Germinal center (tissue), 1 donor: ENCODE results near the gene UGT1A10.

Experiments used
- DNase-seq: peaks from one replicate; pipeline ENCODE4 v3.0.0; 2012; ENCODE audit warnings: mixed read lengths, low spot score

Gene UGT1A10

DNA sequence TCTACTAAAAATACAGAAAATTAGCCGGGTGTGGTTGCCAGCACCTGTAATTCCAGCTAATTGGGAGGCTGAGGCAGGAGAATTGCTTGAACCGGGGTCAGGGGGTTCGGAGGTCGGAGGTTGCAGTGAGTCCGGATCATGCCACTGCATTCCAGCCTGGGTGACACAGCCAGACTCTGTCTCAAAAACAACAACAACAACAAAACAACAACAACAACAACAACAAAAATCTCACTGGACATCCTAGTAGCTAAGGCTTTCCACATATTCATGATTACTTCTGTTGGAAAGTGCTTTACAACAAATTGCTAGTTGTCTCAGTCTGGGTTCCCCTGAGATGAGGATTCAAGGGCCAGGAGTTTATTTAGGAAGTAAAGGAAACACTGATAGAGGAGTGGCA lies 137.6 kb downstream of the UGT1A10 start:
- no peak for DNase-seq

DNA sequence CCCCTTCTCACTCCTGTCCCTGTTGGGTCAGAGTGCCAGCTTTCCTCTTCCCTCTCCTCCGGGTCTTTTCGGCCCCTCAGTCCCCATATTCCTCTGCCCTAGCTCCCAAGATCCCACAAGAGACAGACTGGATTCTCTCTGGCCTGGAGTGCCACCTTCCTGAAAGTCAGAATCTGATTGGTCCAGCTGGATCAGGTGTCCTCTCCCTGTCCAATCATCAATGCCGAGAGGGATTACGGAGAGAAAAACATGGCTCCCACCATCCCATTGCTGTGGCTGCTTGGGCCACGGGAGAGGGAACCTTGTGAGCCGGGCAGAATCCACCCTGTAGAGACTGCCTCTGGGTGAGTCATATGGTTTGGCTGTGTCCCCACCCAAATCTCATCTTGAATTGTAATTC lies 139.2 kb downstream of the UGT1A10 start:
- DNase-seq: no peak

DNA sequence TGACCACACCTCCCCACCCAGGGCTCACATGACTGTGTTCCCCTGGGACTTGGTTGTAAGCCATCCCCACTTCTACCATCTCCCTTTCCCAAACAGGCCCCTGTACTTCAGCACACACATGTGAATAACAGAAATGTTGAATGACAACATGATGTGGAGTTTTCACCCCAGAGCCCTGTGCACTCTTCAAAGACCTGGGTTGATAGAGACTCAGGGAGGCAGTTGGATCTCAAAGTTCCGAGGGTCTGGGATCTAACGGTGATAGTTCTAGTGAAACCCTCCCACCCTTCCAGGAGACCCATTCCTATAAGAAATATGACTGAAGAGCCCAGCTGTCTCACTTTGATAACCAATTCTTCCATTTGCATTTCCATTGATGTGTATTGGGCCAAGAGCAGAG lies 141.8 kb downstream of the UGT1A10 start, which contains the start of gene MROH2A:
MROH2A (plus strand) TSS at position 301 of the 400 bp plus-strand sequence. CDS start 1,029 bp downstream, outside the sequence.
- DNase-seq: no peak

DNA sequence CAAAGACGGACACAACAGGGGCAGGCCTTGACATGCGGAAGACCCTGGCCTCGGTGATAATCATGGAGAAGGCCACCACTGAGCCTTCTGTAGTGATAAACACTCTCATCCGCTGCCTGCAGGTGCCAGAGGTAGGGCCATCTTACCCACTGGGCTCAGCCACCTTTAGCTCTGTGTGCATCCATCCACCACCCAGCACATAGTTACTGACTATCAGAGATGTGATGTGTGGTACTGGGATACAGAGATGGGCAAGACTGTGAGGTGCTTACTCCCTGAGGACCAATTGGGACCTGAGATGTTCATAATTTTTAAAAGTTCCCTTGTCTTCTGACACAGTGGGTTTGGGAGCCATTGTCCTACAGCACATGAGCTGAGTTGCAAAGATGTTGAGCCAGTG lies 143.5 kb downstream of the UGT1A10 start:
- DNase-seq: no peak

DNA sequence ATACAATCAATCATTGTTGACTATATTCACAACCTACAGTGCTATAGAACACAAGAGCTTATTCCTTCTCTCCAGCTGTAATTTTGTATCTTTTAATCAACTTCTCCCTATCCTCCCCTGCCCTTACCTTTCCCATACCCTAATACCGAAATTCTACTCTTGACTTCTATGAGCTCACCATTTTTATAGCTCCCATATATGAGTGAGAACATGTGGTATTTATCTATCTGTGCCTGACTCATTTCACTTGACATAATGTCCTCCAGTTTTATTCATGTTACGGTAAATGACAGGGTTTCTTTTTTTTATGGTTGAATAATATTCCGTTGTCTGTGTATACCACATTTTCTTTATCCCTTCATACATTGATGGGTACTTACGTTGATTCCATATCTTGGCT lies 144.5 kb downstream of the UGT1A10 start:
- DNase-seq: no peak

DNA sequence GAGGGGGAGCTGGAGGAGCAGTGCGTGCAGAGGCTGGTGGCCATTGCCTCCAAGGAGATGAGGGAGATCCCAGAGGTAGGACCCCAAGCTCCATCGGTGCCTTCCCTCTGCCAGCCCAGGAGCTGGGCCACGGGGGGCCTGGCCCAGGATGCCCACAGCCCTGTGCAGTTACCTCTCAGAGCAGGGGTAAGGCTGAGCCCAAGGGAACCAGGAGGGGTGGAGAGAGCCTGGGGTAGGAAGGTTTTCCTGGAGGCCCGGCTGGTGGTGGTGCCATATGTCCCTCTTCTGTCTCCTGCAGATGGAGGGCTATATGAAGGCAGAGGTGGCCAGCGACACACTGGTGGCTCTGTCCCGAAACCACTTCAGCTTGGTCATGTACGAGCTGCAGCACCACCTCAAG lies 153.3 kb downstream of the UGT1A10 start:
- DNase-seq: no peak

DNA sequence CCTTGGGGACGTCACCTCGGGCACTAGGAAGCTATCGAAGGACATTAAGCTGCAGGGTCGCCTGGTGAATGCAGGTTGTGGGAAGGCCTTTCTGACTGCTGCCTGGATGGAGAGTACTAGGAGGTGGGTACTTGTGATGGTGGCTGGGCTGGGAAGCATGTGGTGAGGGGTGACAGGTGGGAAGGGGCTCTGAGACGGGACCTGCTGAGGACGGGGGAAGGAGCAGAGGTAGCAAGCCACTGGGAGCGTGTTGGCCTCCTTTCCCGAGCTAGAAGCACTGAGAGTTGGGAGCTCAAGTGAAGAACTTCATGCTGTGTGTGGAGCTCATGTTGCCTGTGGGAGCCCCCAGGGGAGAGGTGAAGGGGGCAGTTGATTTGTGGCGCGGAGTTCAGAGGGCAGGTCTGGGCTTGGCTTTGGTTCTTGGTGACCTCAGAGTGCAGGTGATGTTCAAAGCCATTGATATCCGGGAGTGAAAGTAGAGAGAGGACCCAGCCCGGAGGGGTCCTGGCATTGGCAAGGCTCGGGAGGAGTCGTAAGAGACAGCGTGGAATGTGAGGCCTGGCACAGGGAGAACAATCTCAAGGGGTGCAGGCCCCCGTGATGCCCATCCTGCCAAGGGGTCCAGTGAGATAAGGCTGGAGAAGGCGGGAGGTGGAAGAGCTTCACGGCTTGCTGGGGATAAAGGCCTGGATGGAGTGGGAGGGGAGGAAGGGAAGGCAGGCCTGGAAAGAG lies 155.1 kb downstream of the UGT1A10 start:
- no peak for DNase-seq

DNA sequence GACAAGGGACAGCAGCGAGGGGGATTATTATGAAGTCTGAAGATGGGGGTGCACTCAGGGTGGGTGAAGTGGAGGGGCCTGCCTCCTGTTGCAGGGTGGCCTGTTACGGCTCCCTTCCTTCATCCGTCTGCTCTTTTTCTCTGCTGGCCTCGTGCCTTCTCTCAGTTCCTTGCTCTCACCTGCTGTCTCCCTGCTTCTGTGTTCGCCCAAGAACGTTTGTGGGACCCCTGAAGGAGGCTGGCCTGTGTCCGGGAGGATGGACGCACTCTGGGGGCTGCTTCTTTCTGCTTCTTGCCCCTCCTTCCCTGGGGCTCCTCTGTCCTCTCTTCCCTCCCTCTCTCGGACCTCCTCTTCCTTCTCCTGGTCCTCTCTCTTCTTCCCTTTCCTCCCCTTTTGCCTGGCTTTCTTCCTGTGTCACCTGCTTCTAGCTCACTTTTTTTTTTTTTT lies 155.7 kb downstream of the UGT1A10 start:
- no peak for DNase-seq

DNA sequence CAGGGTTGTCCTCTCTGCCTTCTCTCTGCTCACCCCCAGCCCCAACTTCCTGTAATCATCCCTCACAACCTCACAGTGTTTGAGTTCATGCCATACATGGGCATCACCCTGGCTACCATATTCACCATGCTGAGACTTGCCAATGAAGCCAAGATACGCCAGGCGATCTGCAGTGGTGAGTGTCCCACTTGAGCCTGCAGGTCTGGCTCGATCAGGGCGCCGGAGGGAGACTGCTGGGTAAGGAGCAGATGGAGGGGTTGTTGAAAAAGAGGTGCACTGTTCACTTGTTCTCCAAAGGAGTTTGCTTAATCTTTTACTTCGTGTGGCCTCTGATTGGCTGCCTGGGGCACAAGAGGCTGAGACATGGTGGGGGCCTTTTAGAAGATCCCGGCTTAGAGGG lies 156.5 kb downstream of the UGT1A10 start:
- no peak for DNase-seq

DNA sequence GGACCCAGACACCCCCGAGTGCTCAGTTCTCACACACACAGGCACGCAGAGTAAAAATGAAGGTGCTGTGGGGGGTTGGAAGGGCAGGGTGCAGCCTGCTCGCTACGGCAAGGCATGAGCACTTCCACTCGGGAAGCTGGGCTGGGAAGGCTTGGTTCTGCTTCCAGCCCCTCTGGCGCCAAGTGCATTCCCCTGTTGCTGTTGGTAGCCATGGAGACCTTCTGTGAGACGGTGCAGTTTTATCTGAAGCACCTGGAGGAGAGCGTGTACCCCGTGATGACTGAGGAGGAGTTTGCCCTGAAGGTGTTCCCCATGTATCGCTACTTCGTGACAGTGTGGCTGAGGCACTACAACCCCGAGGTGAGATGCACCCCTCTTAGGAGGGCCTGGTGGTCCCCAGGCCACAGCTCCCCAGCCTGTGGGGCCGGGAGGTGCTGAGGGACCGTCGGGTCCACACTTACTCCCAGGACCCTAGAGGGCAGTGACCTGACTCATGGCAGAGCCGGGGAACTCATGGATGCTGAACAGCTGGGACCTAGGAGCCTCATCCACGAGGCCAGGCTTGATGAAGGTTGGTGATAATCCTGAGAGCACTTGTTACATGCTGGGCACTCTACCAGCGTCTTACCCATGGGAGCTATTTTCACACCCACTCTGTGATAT lies 157.3 kb downstream of the UGT1A10 start:
- DNase-seq: no peak

DNA sequence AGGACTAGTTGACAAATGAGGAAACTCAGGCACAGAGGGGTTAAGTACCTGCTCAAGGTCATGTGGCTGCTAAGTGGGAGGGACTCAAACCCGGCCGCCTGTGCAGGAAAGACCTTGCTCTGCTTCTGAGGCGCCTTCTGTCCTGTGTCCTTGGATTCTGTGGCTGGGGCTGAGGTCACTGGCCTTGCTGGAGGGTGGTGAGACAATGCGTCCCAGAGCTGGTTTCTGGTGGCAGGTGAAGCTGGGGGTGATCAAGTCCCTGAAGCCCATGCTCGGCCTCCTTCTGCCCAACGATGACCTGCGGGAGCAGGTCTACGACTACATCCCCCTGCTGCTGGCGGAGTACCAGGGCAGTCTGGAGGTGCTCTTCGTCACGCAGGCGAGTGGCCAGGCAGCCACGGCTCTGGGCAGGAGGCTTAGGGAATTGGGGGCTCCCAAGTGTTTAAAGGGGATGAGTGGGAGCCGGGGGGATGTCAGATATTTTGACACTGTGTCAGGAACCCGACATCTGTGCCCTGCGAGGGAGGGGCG lies 157.9 kb downstream of the UGT1A10 start:
- DNase-seq: no peak

DNA sequence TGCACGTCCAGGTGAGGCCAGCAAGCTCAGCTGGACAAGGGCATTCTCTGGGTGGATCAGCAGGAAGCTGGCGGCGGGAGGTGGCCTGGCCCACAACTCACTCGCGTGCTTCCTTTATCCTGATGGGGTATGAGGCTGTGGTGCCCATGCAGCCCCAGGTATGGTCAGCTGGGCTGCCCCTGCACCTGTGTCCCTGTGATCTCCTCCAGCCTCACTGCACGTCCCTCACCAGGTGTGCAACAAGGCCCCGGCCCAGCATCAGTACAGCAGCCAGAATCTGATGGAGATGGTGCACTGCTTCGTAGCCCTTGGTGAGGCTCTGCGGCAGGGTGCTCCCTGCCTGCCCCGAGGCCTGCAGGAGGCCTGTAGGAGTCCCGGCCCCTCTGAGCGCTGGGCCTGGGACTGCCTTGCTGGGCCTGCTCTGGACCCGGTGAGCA lies 159.5 kb downstream of the UGT1A10 start:
- DNase-seq: no peak

DNA sequence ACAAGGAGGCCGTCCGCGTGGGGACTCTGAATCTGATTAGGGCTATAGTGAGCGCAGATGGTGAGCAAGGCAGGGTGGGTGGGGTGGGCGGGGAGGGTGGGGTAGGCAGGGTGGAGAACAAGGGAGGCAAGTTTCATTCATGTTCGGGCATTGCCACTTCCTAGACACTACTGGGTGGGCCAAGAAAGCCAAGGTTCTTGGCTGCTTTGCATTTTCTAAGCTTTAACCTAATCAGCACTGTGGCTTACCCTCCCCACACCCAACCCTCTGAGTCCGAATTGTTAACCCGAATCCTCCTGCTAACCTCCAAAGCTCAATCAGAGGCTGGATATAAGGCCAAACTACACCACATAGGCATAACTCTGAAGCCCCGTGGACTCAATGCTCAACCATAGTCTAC lies 160.0 kb downstream of the UGT1A10 start:
- no peak for DNase-seq

DNA sequence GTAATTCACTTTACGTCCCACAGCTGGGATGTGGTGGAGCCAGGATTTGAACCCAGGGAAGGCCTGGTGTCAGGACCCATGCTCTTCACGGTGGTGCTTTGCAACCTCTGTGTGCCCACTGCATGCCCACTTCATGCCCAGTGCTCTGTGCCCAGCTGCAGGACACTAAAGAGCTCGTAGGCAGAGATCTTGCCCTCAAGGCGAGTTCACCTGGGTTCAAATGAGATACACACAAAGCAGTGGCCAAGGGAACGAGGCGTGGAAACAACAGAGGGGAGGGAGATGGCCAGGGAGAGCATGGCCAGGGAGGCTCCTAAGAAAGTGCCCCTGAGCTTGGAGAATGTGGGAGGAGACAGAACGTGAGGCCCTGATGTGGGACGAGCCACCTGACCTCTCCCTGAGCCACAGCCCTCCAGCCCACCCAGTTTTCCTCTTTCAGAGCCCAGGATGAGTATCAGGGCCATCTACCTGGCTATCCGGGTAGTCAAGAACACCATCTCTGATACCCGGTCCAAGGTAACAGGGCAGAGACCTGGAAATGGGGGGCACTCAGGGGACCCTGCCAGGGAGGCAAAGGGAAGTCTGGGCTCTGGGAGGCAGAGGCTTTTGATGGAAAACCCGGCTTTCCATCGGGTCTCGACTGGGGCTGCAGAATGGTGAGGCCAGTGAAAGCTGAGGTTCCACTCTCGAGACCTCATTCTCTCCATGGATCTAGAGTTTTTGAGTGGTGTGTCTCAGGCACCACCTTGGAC lies 162.3 kb downstream of the UGT1A10 start:
- no peak for DNase-seq

DNA sequence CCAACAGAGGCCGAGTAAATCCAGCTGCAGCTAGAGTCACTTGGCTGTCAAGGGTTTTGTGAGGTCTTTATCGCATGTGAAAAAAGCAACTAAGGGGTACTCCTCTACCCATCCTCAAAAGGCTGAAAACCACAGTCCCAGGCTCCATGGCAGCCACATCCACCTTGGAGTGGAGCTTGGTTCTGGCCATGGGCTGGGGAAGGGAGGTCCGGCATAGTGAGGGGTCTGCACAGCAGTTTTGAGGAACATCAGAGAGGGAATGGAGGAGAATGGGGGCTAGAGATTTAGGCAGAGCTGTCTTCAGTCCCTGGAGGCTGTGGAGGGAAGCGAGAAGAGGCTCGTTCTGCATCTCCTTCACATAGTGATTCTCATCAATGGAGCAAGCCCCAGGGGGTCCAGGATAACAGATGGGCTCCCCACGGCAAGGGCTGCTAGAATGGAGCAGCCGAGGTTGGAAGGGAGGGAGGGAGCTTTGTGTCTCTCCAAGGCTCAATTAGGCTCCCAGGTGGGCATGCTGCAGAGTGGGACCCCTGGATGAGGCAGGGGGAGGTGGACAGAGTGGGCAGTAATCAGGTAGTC lies 162.9 kb downstream of the UGT1A10 start:
- no peak for DNase-seq

DNA sequence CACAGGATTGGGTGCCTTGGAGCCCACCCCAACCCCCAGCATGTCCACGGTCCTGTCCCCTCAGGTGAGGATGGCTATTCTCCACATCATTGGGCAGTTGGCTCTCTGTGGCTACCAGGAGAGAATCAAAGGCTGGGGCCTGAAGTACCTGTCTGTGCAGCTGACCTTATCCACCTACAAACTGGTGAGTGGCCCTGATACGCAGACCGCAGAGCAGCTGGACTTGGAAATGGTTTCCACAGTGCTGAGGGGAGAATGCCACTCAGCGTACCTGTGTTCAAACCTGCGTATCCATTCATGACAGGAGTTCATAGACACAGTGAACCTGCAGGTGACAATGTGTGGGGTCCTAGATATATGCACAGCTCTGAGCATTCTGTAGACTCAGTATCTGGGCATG lies 163.5 kb downstream of the UGT1A10 start:
- DNase-seq: no peak

DNA sequence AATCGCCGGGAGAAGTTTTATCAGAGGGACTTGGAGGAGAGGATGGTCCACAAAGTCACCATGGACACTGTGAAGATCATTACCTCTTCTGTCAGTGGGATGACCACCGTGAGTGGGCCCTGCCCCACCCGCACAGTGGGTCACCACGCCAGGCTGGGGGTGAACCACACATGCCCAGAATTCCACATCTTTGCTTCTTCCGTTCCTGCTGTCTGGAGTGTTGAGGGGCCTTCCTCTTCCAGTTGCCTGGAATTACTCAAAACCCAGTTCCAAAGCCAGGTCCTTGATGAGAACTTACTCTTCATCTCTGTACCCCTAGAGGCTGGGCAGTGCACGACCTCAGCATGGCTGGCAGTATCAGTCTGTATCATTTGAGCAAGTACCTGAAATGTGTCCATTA lies 164.0 kb downstream of the UGT1A10 start:
- DNase-seq: no peak

DNA sequence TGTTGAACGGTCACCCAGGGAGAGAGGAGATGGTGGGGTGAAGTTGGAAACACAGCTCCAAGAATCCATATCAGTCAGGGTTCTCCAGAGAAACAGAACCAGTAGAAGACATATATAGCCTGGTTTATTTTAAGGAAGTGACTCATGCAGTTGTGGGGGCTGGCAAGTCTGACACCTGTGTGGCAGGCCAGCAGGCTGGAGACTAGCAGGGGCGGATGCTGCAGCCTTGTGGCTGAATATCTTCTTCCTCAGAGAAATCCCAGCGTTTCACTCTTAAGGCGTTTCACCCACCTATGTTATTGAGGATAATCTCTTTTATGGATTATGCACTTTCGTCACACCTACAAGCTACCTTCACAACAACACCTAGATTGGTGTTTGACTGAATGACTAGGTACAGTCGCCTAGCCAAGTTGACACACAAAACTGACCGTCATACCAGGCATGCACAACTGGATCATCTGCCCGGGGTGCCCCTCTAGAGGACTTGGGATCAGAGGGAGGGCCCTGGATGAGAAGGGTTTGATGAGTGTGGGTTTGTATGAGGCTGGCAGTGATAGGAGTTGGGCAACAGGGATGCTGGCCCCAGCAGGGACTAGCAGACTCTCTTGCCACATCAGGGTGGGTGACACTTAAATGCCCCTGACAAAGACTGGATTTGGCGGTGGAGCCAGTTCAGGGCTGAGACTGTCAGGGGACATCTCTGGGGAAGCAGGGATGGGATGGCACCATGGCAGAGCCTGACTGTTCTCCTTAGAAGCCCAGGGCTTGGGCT lies 165.3 kb downstream of the UGT1A10 start:
- DNase-seq: peak; percentile 26

DNA sequence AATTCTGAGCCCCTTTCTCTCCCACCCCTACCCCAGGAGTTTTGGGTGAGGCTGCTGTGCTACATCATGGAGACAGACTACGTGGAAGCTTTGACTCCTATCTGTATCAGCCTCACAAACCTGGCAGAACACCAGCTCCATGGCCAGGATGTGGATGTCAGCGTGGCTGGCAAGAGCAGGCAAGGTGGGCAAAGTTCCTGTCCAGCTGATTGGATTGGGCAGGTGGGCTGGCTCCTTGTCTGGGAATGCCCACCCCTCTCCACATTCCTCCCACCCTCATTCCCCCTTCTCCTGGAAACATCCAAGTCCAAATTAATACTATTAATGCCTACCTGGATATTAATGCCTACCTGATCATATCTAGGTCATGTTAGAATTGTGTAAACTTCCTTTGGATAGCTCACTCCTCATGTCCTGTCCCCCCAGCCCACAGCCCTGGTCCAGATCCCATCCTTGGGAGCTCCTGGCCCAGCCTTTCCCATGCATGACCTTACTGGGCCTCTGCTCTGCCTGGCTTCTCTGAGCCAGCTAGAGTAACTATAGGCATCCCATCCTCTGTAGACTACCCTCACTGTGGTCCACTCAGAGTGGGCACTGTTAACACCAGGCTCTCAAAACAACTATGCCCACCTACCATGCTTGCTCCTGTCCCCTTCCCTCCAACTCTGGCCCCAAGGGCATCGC lies 166.0 kb downstream of the UGT1A10 start:
- no peak for DNase-seq

DNA sequence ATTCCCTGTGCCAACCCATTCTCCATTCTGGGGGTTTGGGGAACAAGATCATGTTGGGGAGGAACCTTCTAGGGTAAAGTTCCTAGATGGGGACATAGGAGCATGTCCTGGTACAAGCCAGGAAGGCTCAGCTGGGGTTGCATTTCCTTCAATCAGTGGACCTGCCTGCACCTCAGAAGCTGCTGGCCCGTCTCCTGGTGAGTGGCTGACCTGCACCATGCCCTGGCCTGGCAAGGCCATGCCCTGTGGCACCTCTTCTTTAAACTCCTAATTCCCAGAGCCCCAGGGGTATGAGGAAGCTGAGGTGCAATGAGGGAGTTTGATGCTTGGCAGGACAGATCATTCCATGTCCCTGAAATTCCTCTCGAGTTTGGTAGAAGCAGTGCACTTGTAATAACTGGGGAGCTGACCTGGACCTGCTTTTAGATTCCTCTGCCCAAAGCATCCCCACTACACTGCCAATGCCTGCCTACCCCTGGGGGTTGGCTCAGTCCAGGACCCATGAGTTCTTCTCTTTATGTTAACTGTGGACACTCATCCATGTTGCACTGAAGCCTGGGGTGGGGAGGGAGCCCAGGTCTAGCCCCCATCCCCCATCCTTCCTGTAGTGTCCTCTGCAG lies 167.2 kb downstream of the UGT1A10 start:
- DNase-seq: no peak
